HG03520 (cell line): ENCODE measurements around the gene SPATA6.

ENCODE experiments used
- ATAC-seq: cut with Tn5 transposase; IDR thresholded peaks from one replicate; pipeline ENCODE4 v1.9.1; 2021; ENCODE audit warnings: mild to moderate bottlenecking, moderate library complexity; ENCODE audit not compliant: unreplicated experiment

SPATA6 gene

GRCh38 chr1:48258106-48258505 lies 213.9 kb downstream of the SPATA6 start:
- ATAC-seq: no peak

- ATAC-seq: no peak
Measured at GRCh38 chr1:48254254-48254653, 217.8 kb downstream of the SPATA6 start.

GRCh38 chr1:48251821-48252220 lies 220.2 kb downstream of the SPATA6 start:
- ATAC-seq: no peak

- no peak for ATAC-seq
Measured at GRCh38 chr1:48251323-48251722, 220.7 kb downstream of the SPATA6 start.

GRCh38 chr1:48250572-48250971 lies 221.4 kb downstream of the SPATA6 start:
- ATAC-seq: no peak

- ATAC-seq: no peak
Measured at GRCh38 chr1:48249868-48250267, 222.1 kb downstream of the SPATA6 start.

- ATAC-seq: no peak
Measured at GRCh38 chr1:48248356-48248755, 223.6 kb downstream of the SPATA6 start.

- no peak for ATAC-seq
Measured at GRCh38 chr1:48246727-48247126, 225.3 kb downstream of the SPATA6 start.
